GM12874 (cell line): Measurements from ENCODE around the gene CKS1B.

Experiments
- TF ChIP-seq, protein P1 (sequence below): IDR thresholded peaks from 2 replicates; pipeline ENCODE4 v1.5.1; 2011; ENCODE audit warnings: low read depth, mild to moderate bottlenecking, control low read depth, low read length, moderate library complexity; ENCODE audit not compliant: insufficient read depth

Gene CKS1B

DNA sequence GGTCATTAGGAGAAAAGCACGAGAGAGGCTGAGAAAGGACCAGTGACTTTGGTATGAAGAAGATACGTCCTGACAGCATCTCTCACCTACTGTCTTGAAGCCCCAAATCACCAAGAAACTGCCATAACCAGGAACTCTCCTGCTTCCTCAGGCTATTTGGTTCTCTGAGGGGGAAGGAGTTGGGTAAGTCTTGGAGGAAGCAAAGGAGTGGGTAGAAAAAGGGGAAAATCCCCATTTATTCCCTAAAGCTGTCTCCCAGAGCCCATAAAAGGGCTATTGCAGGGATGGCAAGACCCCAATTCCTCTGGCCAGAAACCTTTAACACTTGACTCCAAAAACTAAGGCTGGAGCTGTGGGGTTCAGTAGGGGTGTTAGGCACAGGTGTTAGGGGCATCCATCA is 16.4 kb upstream of the CKS1B start:
- TF ChIP-seq, protein P1, sequence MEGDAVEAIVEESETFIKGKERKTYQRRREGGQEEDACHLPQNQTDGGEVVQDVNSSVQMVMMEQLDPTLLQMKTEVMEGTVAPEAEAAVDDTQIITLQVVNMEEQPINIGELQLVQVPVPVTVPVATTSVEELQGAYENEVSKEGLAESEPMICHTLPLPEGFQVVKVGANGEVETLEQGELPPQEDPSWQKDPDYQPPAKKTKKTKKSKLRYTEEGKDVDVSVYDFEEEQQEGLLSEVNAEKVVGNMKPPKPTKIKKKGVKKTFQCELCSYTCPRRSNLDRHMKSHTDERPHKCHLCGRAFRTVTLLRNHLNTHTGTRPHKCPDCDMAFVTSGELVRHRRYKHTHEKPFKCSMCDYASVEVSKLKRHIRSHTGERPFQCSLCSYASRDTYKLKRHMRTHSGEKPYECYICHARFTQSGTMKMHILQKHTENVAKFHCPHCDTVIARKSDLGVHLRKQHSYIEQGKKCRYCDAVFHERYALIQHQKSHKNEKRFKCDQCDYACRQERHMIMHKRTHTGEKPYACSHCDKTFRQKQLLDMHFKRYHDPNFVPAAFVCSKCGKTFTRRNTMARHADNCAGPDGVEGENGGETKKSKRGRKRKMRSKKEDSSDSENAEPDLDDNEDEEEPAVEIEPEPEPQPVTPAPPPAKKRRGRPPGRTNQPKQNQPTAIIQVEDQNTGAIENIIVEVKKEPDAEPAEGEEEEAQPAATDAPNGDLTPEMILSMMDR, result no peak

DNA sequence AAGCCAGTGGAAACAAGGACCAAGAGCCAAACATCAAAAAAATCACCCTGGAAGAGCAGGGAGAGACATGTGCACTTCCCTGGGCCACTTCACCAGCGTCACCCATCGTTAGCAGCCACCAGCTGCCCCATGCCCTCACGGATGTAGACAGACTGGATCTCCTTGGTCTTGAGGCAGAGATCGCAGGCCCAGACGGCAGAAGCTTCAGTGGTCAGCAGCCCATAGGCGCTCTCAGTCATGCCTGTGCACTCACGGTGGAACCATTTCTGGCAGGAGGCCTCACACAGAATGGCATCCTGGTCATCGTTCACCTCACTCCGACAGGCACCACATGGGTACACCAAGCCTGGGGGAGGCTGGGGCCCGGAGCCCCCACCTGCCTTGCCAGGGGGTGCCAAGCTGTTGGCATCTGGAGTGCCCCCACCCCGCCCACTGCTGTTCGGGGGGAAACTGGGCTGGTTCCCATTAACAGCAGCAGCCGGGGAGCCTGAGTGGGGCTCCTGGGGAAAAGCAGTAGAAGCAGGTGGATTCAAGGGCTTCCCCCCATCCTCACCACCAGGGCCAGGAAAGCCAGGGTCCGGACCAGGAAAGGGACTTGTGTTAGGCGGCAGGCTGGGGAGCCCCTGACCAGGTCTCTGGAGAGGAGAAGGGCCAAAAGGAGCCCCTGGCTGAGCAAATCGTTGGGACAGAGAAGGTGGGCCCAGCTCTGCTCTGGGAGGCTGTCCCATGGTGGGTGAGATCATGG is 15.6 kb upstream of the CKS1B start:
- TF ChIP-seq, protein P1, result no peak

DNA sequence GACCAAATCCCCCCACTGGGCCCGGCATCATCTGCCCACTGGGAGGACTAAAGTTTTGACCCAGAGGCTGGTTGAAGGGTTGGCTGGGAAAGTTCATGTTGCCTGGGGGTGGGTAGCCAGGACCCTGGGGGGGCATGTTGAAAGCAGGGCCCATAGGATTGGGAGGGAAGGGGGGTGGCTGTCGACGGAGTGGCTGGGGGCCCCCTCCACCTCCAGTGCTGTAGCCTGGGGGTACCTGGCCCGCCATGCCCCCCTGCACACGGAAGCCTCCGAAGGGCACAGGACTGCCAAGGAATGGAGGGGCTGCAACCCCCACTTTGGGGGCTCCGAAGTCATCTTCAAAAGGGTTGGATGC is 15.1 kb upstream of the CKS1B start:
- TF ChIP-seq, protein P1, result no peak

DNA sequence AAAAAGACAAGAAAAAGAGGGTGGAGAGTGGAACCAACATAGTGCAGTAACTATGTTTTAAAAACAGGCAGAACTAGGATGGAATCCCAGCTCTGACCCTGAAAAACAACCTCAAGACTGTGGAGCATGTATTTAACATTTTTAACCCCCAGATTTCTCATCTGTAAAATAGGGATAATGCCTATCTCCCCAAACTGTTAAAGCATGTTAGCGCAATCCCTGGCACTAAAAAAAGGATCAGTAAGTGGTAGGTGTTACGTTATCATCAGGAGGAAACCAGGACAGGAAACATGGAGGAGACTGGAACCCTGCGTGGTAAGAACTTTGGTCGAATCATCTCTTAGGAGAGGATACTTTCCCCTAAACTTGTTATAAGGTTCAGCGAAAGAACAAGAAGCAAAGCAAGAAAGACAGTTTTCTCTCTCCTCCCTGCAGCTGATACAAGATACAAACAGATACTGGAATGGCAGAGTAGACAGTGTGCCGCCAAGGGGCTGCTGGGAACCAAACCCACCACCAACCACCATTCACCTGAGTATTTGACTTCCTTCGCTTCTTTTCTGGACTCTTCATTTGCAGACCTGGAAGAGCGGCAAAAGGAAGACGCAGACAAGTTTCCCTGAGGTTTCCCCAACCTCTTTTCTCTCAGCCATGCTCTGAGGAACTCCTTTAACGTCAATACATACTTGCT is 13.9 kb upstream of the CKS1B start:
- TF ChIP-seq, protein P1, result no peak

DNA sequence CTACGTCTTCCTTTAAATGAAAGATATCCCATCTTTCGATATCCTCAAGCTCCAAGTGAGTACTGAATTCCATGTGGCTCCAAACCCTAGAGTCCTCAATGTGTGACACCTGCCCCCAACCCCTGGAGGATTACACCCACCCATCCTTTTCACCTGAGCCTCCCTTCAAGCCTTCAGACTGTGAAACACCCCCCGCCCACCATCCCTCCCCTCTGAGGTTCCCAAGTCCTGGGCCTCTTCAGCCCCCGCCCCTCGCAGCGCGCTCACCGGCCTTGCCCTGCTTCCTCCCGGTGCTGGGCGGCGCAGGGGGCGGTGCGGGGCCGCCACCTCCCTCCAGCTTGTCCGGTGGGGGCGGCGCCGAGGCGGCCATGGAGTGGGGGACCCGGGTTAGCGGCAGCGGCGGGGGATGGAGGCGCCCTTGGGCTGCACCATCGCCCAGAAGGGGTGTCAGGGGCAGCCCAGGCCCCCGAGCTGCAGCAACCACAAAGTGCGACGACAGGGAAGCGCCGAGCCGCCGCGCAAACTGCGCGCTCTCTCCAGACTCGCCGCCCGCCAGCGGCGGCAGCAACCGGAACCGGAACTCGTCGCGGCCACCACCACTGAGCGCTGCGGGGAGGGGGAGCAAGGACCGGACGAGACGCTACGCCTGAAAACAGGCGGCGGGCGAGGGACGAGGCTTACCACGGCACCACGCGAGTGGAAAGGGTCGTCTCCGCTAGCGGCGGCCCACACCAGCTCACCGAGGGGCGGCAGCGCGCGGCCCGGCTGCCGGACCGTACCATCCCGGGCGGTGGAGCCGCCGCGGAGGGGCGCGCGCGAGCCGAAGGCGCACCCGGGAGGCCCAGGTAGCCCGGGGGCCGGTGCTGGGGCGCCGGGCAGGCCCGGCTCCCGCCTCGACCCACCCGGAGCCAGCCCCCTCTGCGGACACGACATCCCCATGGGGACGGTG is 13.0 kb upstream of the CKS1B start, which contains the start of gene PYGO2:
Gene PYGO2 (minus strand): TSS at position 576 of the 949 bp plus-strand sequence. CDS start 206 bp downstream, at position 370.
- TF ChIP-seq, protein P1, result peak; percentile 70

DNA sequence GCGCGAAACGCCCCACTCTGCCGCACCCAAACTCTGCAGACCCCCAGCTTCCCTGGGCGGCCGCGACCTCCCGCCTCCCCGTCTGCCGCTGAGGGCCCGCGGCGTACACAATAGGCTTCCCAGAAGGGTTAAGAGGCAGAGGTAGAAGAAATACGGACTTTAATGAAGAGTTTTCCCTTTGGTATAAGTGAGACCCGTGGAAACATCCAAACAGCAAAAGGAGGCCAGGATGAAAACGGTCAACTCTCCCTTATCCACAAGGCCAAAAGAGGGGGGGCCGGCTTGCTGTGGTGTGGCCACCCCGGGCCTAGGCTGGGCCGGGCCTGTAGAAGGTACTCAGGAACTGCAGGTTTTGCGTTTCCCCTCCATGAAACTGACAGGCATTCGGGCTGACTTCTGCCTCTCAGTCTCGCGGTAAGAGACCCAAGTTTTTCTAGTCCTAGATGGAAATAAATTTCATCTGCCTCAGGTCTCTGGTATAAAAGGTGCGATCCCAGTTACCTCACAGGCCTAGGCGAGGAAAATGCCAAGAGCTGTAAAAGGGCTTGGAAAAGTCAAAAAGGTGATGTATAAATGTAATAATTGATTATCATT is 12.2 kb upstream of the CKS1B start:
- TF ChIP-seq, protein P1, result no peak
